ENCODE measurements around the gene STEAP2. TPM values are rescaled to one million over a fixed set of nuclear protein-coding genes. Genes with fewer than 3 reads are reported as not detected.

Gene STEAP2
- total RNA-seq, 1 experiment from 2014 or later = 0.68 TPM

DNA sequence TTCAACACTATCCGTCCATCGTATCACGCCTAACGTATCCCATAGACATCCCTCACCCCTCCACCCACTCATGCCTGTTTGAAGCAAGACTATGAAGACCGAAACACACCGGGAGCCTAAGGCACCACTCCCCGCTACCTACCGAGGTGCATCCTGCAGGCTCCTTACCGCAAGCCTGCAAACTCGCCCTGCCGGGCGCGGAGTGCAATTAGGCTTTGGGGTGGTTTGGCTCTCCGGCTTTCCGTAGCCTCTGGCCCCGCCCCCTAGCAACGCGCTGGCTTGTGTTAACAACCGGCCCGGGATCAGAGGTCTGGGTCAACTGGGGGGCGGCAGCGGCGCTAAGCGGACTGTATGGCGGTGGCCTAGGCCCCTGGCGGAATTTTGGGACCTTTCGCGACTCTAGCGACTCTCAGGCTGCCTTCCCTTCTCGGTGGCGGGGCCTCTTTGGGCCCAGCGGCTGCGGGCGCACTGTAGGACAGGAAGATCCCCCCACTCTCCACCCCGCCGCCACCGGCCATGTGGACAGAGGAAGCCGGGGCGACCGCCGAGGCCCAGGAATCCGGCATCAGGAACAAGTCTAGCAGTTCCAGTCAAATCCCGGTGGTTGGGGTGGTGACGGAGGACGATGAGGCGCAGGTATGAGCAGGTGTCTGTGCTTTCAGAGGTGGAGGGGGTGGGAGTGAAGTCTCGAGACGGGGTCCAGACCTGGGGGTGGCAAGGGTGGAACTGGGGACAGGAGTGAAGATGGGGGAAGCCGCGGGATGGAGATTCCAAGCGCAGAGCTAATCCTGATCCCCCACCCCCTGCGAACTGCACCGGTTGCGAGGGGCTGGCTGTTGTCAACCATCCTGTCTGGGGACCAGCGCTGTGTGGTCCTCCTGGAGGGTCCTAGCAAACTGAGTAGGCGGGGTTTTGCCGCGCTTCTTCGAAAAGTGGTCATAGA lies 33.6 kb downstream of the STEAP2 start, which contains the start of gene CFAP69:
TSS of gene CFAP69 (plus strand) at position 266 of the 943 bp plus-strand sequence. CDS start at position 517, 251 bp downstream.
- ChIA-PET POLR2A (interaction anchor here (0.6 to 1.4 kb wide), 5 partner anchors 22 to 1006 kb away, joined by 3 to 5 read pairs (median 4); partner anchors contain the start of gene GTPBP10), CTCF (interaction anchor here (0.6 to 1.9 kb wide), 8 partner anchors 12 to 795 kb away, joined by 3 to 5 read pairs (median 4); no protein-coding TSS in a partner anchor)
- no peaks in the 10 kb centered on the region for H3K27me3 Mint-ChIP-seq (ENCODE audit: insufficient read depth, unreplicated experiment)
- peaks cover 8% of the 10 kb centered on the region for H3K4me1 Mint-ChIP-seq (ENCODE audit: insufficient read depth, unreplicated experiment)
- H3K4me3 Mint-ChIP-seq (ENCODE audit: unreplicated experiment) = peak within 1 kb of the TSS; percentile 79
- peak within 1 kb of the TSS; percentile 87 for H3K27ac Mint-ChIP-seq (ENCODE audit: low read depth, unreplicated experiment)
- no peaks in the 10 kb centered on the region for H3K36me3 Mint-ChIP-seq (ENCODE audit: insufficient read depth, unreplicated experiment)
- DNase-seq (ENCODE audit: unreplicated experiment) = peak; percentile 83
- TF ChIP-seq, protein P1, sequence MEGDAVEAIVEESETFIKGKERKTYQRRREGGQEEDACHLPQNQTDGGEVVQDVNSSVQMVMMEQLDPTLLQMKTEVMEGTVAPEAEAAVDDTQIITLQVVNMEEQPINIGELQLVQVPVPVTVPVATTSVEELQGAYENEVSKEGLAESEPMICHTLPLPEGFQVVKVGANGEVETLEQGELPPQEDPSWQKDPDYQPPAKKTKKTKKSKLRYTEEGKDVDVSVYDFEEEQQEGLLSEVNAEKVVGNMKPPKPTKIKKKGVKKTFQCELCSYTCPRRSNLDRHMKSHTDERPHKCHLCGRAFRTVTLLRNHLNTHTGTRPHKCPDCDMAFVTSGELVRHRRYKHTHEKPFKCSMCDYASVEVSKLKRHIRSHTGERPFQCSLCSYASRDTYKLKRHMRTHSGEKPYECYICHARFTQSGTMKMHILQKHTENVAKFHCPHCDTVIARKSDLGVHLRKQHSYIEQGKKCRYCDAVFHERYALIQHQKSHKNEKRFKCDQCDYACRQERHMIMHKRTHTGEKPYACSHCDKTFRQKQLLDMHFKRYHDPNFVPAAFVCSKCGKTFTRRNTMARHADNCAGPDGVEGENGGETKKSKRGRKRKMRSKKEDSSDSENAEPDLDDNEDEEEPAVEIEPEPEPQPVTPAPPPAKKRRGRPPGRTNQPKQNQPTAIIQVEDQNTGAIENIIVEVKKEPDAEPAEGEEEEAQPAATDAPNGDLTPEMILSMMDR (IDR thresholded peaks at IDR 0.05; ENCODE audit: unreplicated experiment) = no peak
- H3K9me3 Mint-ChIP-seq (ENCODE audit: unreplicated experiment) = no peaks in the 10 kb centered on the region
- intact Hi-C loops (cut with micrococcal nuclease) = loop anchor here (2.0 kb wide), 1 partner anchor 66 kb away; no protein-coding TSS in a partner anchor
- no TSS peak for BruUV-seq (replicated peaks)

DNA sequence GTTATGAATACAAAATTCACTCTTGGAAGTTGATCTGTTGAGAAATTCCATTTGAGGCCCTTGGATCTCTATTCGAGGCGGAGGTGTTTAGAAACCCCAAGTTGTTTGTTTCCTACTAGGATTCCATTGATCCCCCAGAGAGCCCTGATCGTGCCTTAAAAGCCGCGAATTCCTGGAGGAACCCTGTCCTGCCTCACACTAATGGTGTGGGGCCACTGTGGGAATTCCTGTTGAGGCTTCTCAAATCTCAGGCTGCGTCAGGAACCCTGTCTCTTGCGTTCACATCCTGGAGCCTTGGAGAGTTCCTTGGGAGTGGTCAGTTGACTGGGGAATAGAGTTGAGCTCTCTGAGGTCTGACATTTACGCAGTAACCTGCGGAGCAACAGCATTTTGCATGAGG lies 34.6 kb downstream of the STEAP2 start:
- TF ChIP-seq, protein P1 (IDR thresholded peaks at IDR 0.05; ENCODE audit: unreplicated experiment) = no peak
- no peak for DNase-seq (ENCODE audit: unreplicated experiment)
- peak overlapping the region; percentile 79 for H3K4me3 Mint-ChIP-seq (ENCODE audit: unreplicated experiment)
- H3K9me3 Mint-ChIP-seq (ENCODE audit: unreplicated experiment) = no peaks in the 10 kb centered on the region
- no peaks in the 10 kb centered on the region for H3K36me3 Mint-ChIP-seq (ENCODE audit: insufficient read depth, unreplicated experiment)
- ChIA-PET POLR2A (interaction anchor here (0.6 to 0.7 kb wide), 3 partner anchors 359 to 1007 kb away, joined by 3 to 5 read pairs (median 3); no protein-coding TSS in a partner anchor), CTCF (interaction anchor here (0.6 to 1.9 kb wide), 8 partner anchors 11 to 439 kb away, joined by 3 to 5 read pairs (median 4); partner anchors contain the start of gene STEAP1)
- BruUV-seq (replicated peaks) = no TSS peak
- intact Hi-C loops (cut with micrococcal nuclease) = no loop called here
- no peaks in the 10 kb centered on the region for H3K27me3 Mint-ChIP-seq (ENCODE audit: insufficient read depth, unreplicated experiment)
- H3K4me1 Mint-ChIP-seq (ENCODE audit: insufficient read depth, unreplicated experiment) = peaks cover 14% of the 10 kb centered on the region
- H3K27ac Mint-ChIP-seq (ENCODE audit: low read depth, unreplicated experiment) = peak overlapping the region; percentile 87

DNA sequence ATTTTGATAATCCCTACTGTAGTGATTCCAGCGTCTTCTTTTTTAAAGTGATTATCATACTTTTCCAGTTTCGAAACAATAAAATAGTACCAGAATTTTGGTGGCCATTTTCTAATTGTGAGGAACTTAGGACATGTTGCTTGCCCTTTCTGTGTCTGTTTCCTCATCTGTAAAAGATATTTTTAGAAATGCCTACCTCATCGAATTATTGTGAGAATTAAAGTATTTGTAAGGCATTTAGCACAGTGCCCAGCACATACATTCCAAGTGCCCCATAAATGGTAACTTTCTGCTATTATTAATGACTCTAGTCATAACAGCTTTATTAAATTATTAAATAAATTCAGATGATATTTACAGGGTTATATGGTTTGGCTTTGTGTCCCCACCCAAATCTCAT lies 37.2 kb downstream of the STEAP2 start:
- Mint-ChIP-seq H3K4me3 (ENCODE audit: unreplicated experiment) (no peak overlapping the region), H3K36me3 (ENCODE audit: insufficient read depth, unreplicated experiment) (no peaks in the 10 kb centered on the region), H3K4me1 (ENCODE audit: insufficient read depth, unreplicated experiment) (peaks cover 14% of the 10 kb centered on the region), H3K27me3 (ENCODE audit: insufficient read depth, unreplicated experiment) (no peaks in the 10 kb centered on the region), H3K27ac (ENCODE audit: low read depth, unreplicated experiment) (no peak overlapping the region), H3K9me3 (ENCODE audit: unreplicated experiment) (no peaks in the 10 kb centered on the region)
- POLR2A ChIA-PET = no interaction called here
- CTCF ChIA-PET = interaction anchor here (0.7 to 1.8 kb wide), 4 partner anchors 15 to 96 kb away, joined by 3 to 5 read pairs (median 4); partner anchors contain the start of gene STEAP1
- no peak for DNase-seq (ENCODE audit: unreplicated experiment)
- no TSS peak for BruUV-seq (replicated peaks)
- TF ChIP-seq, protein P1 (IDR thresholded peaks at IDR 0.05; ENCODE audit: unreplicated experiment) = no peak
- intact Hi-C loops (cut with micrococcal nuclease) = no loop called here

Measured in MCF 10A (cell line).